ENCODE data around the gene SLC13A5. TPM values are rescaled to one million over a fixed set of nuclear protein-coding genes. Genes with fewer than 3 reads are reported as not detected.

SLC13A5 gene
- total and polyA plus RNA-seq, 9 of the 15 experiments (the other 6 are each of a cell fraction or from before 2014, with no cell fraction given) = 0.04 TPM; not detected in 8

- TF ChIP-seq HDAC1 (IDR thresholded peaks at IDR 0.05) = no peak
- TF ChIP-seq ZFX (CRISPR knock-in tag; IDR thresholded peaks at IDR 0.05) = no peak
- TF ChIP-seq ELF2 (CRISPR knock-in tag; IDR thresholded peaks at IDR 0.05) = no peak
- no peak for TF ChIP-seq GABPB2 (CRISPR knock-in tag; conservative IDR thresholded peaks at IDR 0.05)
- TF ChIP-seq ZNF311 (CRISPR knock-in tag; IDR thresholded peaks at IDR 0.05) = no peak
- no peak for TF ChIP-seq CHD2 (IDR thresholded peaks at IDR 0.05; ENCODE audit: low read depth, low read length)
These were observed 22.5 kb downstream of the SLC13A5 start (continued) for GRCh38 chr17:6690641-6691040.

- H3K9ac ChIP-seq (ENCODE audit: insufficient read depth in 1 of 2, low read depth in 2 of 2, low read length in 2 of 2) = no peak overlapping the region
- H3K36me3 ChIP-seq (ENCODE audit: control insufficient read depth, insufficient read depth, low read length) = no peaks in the 10 kb centered on the region
- H3K4me3 ChIP-seq = no peak overlapping the region
- CTCF ChIA-PET (ENCODE audit: low intra/inter-chr PET ratio) = no interaction called here
- POLR2A ChIA-PET = no interaction called here
- no peaks in the 10 kb centered on the region for H3K4me1 ChIP-seq (replicated peaks in 1 of 2; ENCODE audit: control insufficient read depth in 2 of 2, insufficient read depth in 2 of 2, low read length in 2 of 2)
- no peaks in the 10 kb centered on the region for H3K9me3 ChIP-seq (replicated peaks; ENCODE audit: control insufficient read depth, insufficient read depth, low read depth, low read length)
- no peak overlapping the region for H3K4me2 ChIP-seq (ENCODE audit: insufficient read depth, low read length)
- no peaks in the 10 kb centered on the region for H3K9me1 ChIP-seq (ENCODE audit: control insufficient read depth, insufficient read depth, low read length)
- ATAC-seq (no peak), DNase-seq (ENCODE audit: extremely low read depth in 1 of 4, low spot score in 3 of 4) (no peak), FAIRE-seq (no peak)
- no TSS peak for BruUV-seq (replicated peaks)
- no peaks in the 10 kb centered on the region for H4K20me1 ChIP-seq (replicated peaks; ENCODE audit: control insufficient read depth, insufficient read depth, low read length)
- H3K27ac ChIP-seq (ENCODE audit: extremely low read depth, low read depth, low read length) = no peak overlapping the region
- peaks cover 6 to 43% of the 10 kb centered on the region in 2 experiments; a peak in 4 of 5 replicates for H3K27me3 ChIP-seq (ENCODE audit: control insufficient read depth in 2 of 2, insufficient read depth in 2 of 2, low read length in 2 of 2)
- intact Hi-C loops (cut with micrococcal nuclease) (no loop called here), in situ Hi-C loops (cut with MboI) (no loop called here)
- no peak overlapping the region for H2AFZ ChIP-seq (ENCODE audit: low read depth, low read length)
- 3% methylated on average over 8 of the region's 9 CpGs for WGBS (ENCODE audit: insufficient coverage, low coverage, missing lambda C conversion rate)
- H3K79me2 ChIP-seq (ENCODE audit: control insufficient read depth, insufficient read depth, low read length) = no peaks in the 10 kb centered on the region
- no peak for TF ChIP-seq SRSF7 (optimal IDR thresholded peaks at IDR 0.05; ENCODE audit: low read depth, low read length)
- TF ChIP-seq ZNF518B (CRISPR knock-in tag; IDR thresholded peaks at IDR 0.05) = no peak
- TF ChIP-seq ZMIZ1 (IDR thresholded peaks at IDR 0.05; ENCODE audit: low read depth in 2 of 2, low read length in 2 of 2) = no peak
- no peak for TF ChIP-seq FOXK1 (CRISPR knock-in tag; IDR thresholded peaks at IDR 0.05; ENCODE audit: borderline replicate concordance)
- no peak for TF ChIP-seq CREBBP (IDR thresholded peaks at IDR 0.05; ENCODE audit: low read depth, low read length)
- TF ChIP-seq MXI1 (IDR thresholded peaks at IDR 0.05; ENCODE audit: low read depth, low read length) = no peak
- no peak for TF ChIP-seq SMARCE1 (IDR thresholded peaks at IDR 0.05)
- TF ChIP-seq ZNF511 (CRISPR knock-in tag; IDR thresholded peaks at IDR 0.05) = no peak
- TF ChIP-seq KAT8 (IDR thresholded peaks at IDR 0.05; ENCODE audit: low read depth) = no peak
- TF ChIP-seq ZNF830 (CRISPR knock-in tag; IDR thresholded peaks at IDR 0.05) = no peak
- no peak for TF ChIP-seq ZNF77 (CRISPR knock-in tag; IDR thresholded peaks at IDR 0.05)
These were observed 24.2 kb downstream of the SLC13A5 start for GRCh38 chr17:6688944-6689343.
